Nephron (organoid): Measurements from ENCODE around the gene CA5A.

Experiments used
- H3K27ac Mint-ChIP-seq, 3 experiments: 2 replicates each; pipeline ENCODE4 v1.8.0; 2020; ENCODE audit warnings: mixed read lengths in 3 of 3, mild to moderate bottlenecking in 2 of 3, moderate library complexity in 1 of 3
- H3K27me3 Mint-ChIP-seq: 2 replicates; pipeline ENCODE4 v1.8.0; 2021; ENCODE audit warnings: low read depth, mild to moderate bottlenecking, moderate library complexity, mixed read lengths
- H3K36me3 Mint-ChIP-seq: 2 replicates; pipeline ENCODE4 v1.8.0; 2020; ENCODE audit warnings: low read depth, mixed read lengths
- H3K4me1 Mint-ChIP-seq: 2 replicates; pipeline ENCODE4 v1.8.0; 2020; ENCODE audit warnings: mixed read lengths
- H3K4me3 Mint-ChIP-seq, 3 experiments: 2 replicates each; pipeline ENCODE4 v1.8.0; 2020; ENCODE audit warnings: mild to moderate bottlenecking in 3 of 3, mixed read lengths in 3 of 3, moderate library complexity in 2 of 3
- H3K9me3 Mint-ChIP-seq: 2 replicates; pipeline ENCODE4 v1.8.0; 2020; ENCODE audit warnings: mixed read lengths
- TF ChIP-seq, protein P1 (sequence below), 3 experiments: fragments of 200-600 bp; sonication (generic); IDR thresholded peaks; one replicate each; pipeline ENCODE4 v1.5.0; 2021; ENCODE audit warnings: antibody characterized with exemption in 3 of 3; ENCODE audit not compliant: unreplicated experiment in 3 of 3

Gene CA5A

GRCh38 chr16:87949071-87949744, 12.9 kb upstream of the CA5A start:
- TF ChIP-seq, protein P1, sequence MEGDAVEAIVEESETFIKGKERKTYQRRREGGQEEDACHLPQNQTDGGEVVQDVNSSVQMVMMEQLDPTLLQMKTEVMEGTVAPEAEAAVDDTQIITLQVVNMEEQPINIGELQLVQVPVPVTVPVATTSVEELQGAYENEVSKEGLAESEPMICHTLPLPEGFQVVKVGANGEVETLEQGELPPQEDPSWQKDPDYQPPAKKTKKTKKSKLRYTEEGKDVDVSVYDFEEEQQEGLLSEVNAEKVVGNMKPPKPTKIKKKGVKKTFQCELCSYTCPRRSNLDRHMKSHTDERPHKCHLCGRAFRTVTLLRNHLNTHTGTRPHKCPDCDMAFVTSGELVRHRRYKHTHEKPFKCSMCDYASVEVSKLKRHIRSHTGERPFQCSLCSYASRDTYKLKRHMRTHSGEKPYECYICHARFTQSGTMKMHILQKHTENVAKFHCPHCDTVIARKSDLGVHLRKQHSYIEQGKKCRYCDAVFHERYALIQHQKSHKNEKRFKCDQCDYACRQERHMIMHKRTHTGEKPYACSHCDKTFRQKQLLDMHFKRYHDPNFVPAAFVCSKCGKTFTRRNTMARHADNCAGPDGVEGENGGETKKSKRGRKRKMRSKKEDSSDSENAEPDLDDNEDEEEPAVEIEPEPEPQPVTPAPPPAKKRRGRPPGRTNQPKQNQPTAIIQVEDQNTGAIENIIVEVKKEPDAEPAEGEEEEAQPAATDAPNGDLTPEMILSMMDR (IDR thresholded peaks at IDR 0.05; ENCODE audit: unreplicated experiment in 3 of 3), result no peak
- Mint-ChIP-seq H3K27me3 (peaks cover 4% of the 10 kb centered on the region), H3K36me3 (peaks cover 6% of the 10 kb centered on the region), H3K27ac (peak overlapping the region; percentile 24 to 85 (median 74)), H3K9me3 (no peaks in the 10 kb centered on the region), H3K4me1 (peaks cover 45% of the 10 kb centered on the region), H3K4me3 (peak overlapping the region in 2 of 3 experiments; percentile 58 to 65)

DNA sequence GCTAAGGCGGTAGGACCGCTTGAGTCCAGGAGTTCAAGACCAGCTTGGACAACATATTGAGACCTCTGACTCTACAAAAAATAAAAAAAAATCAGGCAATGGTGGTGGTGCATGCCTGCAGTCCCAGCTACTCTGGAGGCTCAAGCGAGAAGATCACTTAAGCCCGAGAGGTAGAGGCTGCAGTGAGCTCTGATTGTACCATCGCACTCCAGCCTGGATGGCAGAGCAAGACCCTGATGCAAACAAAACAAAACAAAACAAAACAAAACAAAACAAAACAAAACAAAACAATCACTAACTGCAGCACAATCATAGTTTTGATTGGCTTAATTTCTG, 12.4 kb upstream of the CA5A start:
- peak overlapping the region in 1 of 3 experiments; percentile 58 for H3K4me3 Mint-ChIP-seq
- peak overlapping the region in 2 of 3 experiments; percentile 74 to 85 for H3K27ac Mint-ChIP-seq
- TF ChIP-seq, protein P1 (IDR thresholded peaks at IDR 0.05; ENCODE audit: unreplicated experiment in 3 of 3), result no peak
- peaks cover 4% of the 10 kb centered on the region for H3K27me3 Mint-ChIP-seq
- H3K9me3 Mint-ChIP-seq, result no peaks in the 10 kb centered on the region
- peaks cover 5% of the 10 kb centered on the region for H3K36me3 Mint-ChIP-seq
- H3K4me1 Mint-ChIP-seq, result peaks cover 40% of the 10 kb centered on the region

- Mint-ChIP-seq H3K4me3 (peak overlapping the region in 1 of 3 experiments; percentile 34), H3K27ac (peak overlapping the region; percentile 43 to 85 (median 74)), H3K36me3 (no peaks in the 10 kb centered on the region), H3K9me3 (no peaks in the 10 kb centered on the region), H3K27me3 (peaks cover 4% of the 10 kb centered on the region), H3K4me1 (peaks cover 34% of the 10 kb centered on the region)
- TF ChIP-seq, protein P1 (IDR thresholded peaks at IDR 0.05; ENCODE audit: unreplicated experiment in 3 of 3), result no peak
Measured at GRCh38 chr16:87948119-87948545, 11.8 kb upstream of the CA5A start.

GRCh38 chr16:87947356-87948118, 11.2 kb upstream of the CA5A start:
- TF ChIP-seq, protein P1 (IDR thresholded peaks at IDR 0.05; ENCODE audit: unreplicated experiment in 3 of 3), result no peak
- peaks cover 33% of the 10 kb centered on the region for H3K4me1 Mint-ChIP-seq
- H3K9me3 Mint-ChIP-seq, result no peaks in the 10 kb centered on the region
- H3K4me3 Mint-ChIP-seq, result peak overlapping the region; percentile 7 to 37 (median 21)
- peak overlapping the region; percentile 43 to 92 (median 74) for H3K27ac Mint-ChIP-seq
- no peaks in the 10 kb centered on the region for H3K36me3 Mint-ChIP-seq
- H3K27me3 Mint-ChIP-seq, result peaks cover 4% of the 10 kb centered on the region

GRCh38 chr16:87946596-87947347, 10.4 kb upstream of the CA5A start:
- TF ChIP-seq, protein P1 (IDR thresholded peaks at IDR 0.05; ENCODE audit: unreplicated experiment in 3 of 3), result no peak
- peaks cover 4% of the 10 kb centered on the region for H3K27me3 Mint-ChIP-seq
- peak overlapping the region; percentile 25 to 92 (median 74) for H3K27ac Mint-ChIP-seq
- no peaks in the 10 kb centered on the region for H3K9me3 Mint-ChIP-seq
- peaks cover 26% of the 10 kb centered on the region for H3K4me1 Mint-ChIP-seq
- no peaks in the 10 kb centered on the region for H3K36me3 Mint-ChIP-seq
- H3K4me3 Mint-ChIP-seq, result peak overlapping the region in 2 of 3 experiments; percentile 7 to 37
